Hepatocyte (in vitro differentiated cells): ENCODE results near the gene DCN. TPM values are rescaled to one million over a fixed set of nuclear protein-coding genes. Genes with fewer than 3 reads are reported as not detected.

Source experiments
- DNase-seq: peaks from one replicate; pipeline ENCODE4 v3.0.0-alpha.2; 2016; ENCODE audit warnings: low spot score
- H2AFZ ChIP-seq: fragments of 200-600 bp; sonication (generic); 2 replicates; pipeline ENCODE4 v1.6.0; 2016; ENCODE audit warnings: antibody characterized with exemption, mild to moderate bottlenecking
- H3K27ac ChIP-seq: fragments of 200-600 bp; sonication (generic); 2 replicates; pipeline ENCODE4 v1.5.1; 2016; ENCODE audit warnings: mild to moderate bottlenecking
- H3K27me3 ChIP-seq: fragments of 200-600 bp; sonication (generic); 2 replicates; pipeline ENCODE4 v1.6.1; 2016
- H3K36me3 ChIP-seq: fragments of 200-600 bp; sonication (generic); replicated peaks from 2 replicates; pipeline ENCODE4 v1.5.1; 2016; ENCODE audit warnings: low read depth; ENCODE audit not compliant: insufficient read depth
- H3K4me1 ChIP-seq: fragments of 200-600 bp; sonication (generic); 2 replicates; pipeline ENCODE4 v1.5.1; 2016; ENCODE audit warnings: mild to moderate bottlenecking, moderate library complexity; ENCODE audit not compliant: insufficient read depth
- H3K4me2 ChIP-seq: fragments of 200-600 bp; sonication (generic); 2 replicates; pipeline ENCODE4 v1.6.0; 2016
- H3K4me3 ChIP-seq: fragments of 200-600 bp; sonication (generic); 2 replicates; pipeline ENCODE4 v1.5.1; 2016; ENCODE audit warnings: mild to moderate bottlenecking
- H3K79me2 ChIP-seq: fragments of 200-600 bp; sonication (generic); 2 replicates; pipeline ENCODE4 v1.6.0; 2017; ENCODE audit warnings: mild to moderate bottlenecking
- H3K9me2 ChIP-seq: fragments of 200-600 bp; sonication (generic); replicated peaks from 2 replicates; pipeline ENCODE4 v1.6.0; 2017; ENCODE audit warnings: mild to moderate bottlenecking; ENCODE audit not compliant: insufficient read depth
- H3K9me3 ChIP-seq: fragments of 200-600 bp; sonication (generic); 2 replicates; pipeline ENCODE4 v1.5.1; 2016; ENCODE audit warnings: low read depth, mild to moderate bottlenecking
- H4K20me1 ChIP-seq: fragments of 200-600 bp; sonication (generic); 2 replicates; pipeline ENCODE4 v1.6.0; 2016; ENCODE audit warnings: mild to moderate bottlenecking; ENCODE audit not compliant: insufficient read depth, poor library complexity, severe bottlenecking
- CTCF ChIP-seq: fragments of 200-600 bp; sonication (generic); IDR thresholded peaks from 2 replicates; pipeline ENCODE4 v1.5.1; 2016; ENCODE audit warnings: antibody characterized with exemption, mild to moderate bottlenecking; ENCODE audit not compliant: poor library complexity
- EZH2 ChIP-seq: fragments of 200-600 bp; sonication (generic); IDR thresholded peaks from 2 replicates; pipeline ENCODE4 v1.6.1; 2016; ENCODE audit warnings: antibody characterized with exemption, mild to moderate bottlenecking, borderline replicate concordance
- EZH2phosphoT487 ChIP-seq: fragments of 200-600 bp; sonication (generic); IDR thresholded peaks from one replicate; pipeline ENCODE4 v1.6.1; 2018; ENCODE audit warnings: antibody characterized with exemption, mild to moderate bottlenecking, low read depth, moderate library complexity; ENCODE audit not compliant: unreplicated experiment, severe bottlenecking
- WGBS: methylation state at CpG from one replicate; pipeline ENCODE4 v1.1.6; 2016; ENCODE audit warnings: low lambda C conversion rate; ENCODE audit errors: missing lambda C conversion rate; 5-methylcytosine and 5-hydroxymethylcytosine counted together
- polyA plus RNA-seq: library from polyadenylated mRNA; unstranded; fragments of >200 nt; fragmentation: Nextera tagmentation; extraction: Ambion mirVana; gene quantifications from 2 replicates; pipeline ENCODE4 v1.2.1, GENCODE V29; 2016
- total RNA-seq: library from RNA; depleted of rRNA; stranded (reverse); fragments of >200 nt; gene quantifications from 2 replicates; pipeline ENCODE4 v1.2.3, GENCODE V29; 2014

The DCN gene
- total and polyA plus RNA-seq, 2 experiments from 2014 or later: 1,996 to 2,382 TPM

GRCh38 chr12:91094957-91095356, 87.7 kb downstream of the DCN start:
- WGBS: 96% methylated on average over 1 of the region's 1 CpG
- no peak for DNase-seq
- Histone ChIP-seq H3K9me2 (no peaks in the 10 kb centered on the region), H3K36me3 (no peaks in the 10 kb centered on the region), H3K9me3 (no peaks in the 10 kb centered on the region), H3K4me2 (no peak overlapping the region), H4K20me1 (no peaks in the 10 kb centered on the region), H3K4me3 (no peak overlapping the region), H3K27ac (no peak overlapping the region), H3K4me1 (peaks cover 16% of the 10 kb centered on the region), H3K79me2 (no peaks in the 10 kb centered on the region), H2AFZ (no peak overlapping the region), H3K27me3 (no peaks in the 10 kb centered on the region)
- TF ChIP-seq CTCF (no peak), EZH2 (no peak), EZH2phosphoT487 (no peak)

- no peaks in the 10 kb centered on the region for H3K9me3 ChIP-seq
- H3K4me1 ChIP-seq: peaks cover 8% of the 10 kb centered on the region
- no peak overlapping the region for H3K27ac ChIP-seq
- no peaks in the 10 kb centered on the region for H3K36me3 ChIP-seq
- no peak for DNase-seq
- TF ChIP-seq EZH2phosphoT487: no peak
- no peak for TF ChIP-seq CTCF
- TF ChIP-seq EZH2: no peak
- no peaks in the 10 kb centered on the region for H4K20me1 ChIP-seq
- H2AFZ ChIP-seq: no peak overlapping the region
- H3K9me2 ChIP-seq: no peaks in the 10 kb centered on the region
- no peaks in the 10 kb centered on the region for H3K79me2 ChIP-seq
- peak overlapping the region; percentile 48 for H3K4me2 ChIP-seq
- H3K27me3 ChIP-seq: no peaks in the 10 kb centered on the region
- H3K4me3 ChIP-seq: no peak overlapping the region
Measured at GRCh38 chr12:91094032-91094662, 88.5 kb downstream of the DCN start.

- TF ChIP-seq CTCF (no peak), EZH2phosphoT487 (no peak), EZH2 (no peak)
- Histone ChIP-seq H3K27ac (no peak overlapping the region), H3K4me3 (no peak overlapping the region), H3K4me1 (peaks cover 4% of the 10 kb centered on the region), H2AFZ (no peak overlapping the region), H3K9me3 (no peaks in the 10 kb centered on the region), H3K4me2 (peak overlapping the region; percentile 48), H4K20me1 (no peaks in the 10 kb centered on the region), H3K36me3 (no peaks in the 10 kb centered on the region), H3K9me2 (no peaks in the 10 kb centered on the region), H3K27me3 (no peaks in the 10 kb centered on the region), H3K79me2 (no peaks in the 10 kb centered on the region)
- no peak for DNase-seq
- WGBS: 84% methylated on average over 4 of the region's 4 CpGs
Measured at GRCh38 chr12:91093341-91093740, 89.3 kb downstream of the DCN start.
